Measurements from ENCODE around the gene EML6.
"Not testable (repeated sequence)": the region's sequence is repeated elsewhere in the genome, so short reads cannot be mapped to it uniquely, and the experiment has no call there.

The EML6 gene

DNA sequence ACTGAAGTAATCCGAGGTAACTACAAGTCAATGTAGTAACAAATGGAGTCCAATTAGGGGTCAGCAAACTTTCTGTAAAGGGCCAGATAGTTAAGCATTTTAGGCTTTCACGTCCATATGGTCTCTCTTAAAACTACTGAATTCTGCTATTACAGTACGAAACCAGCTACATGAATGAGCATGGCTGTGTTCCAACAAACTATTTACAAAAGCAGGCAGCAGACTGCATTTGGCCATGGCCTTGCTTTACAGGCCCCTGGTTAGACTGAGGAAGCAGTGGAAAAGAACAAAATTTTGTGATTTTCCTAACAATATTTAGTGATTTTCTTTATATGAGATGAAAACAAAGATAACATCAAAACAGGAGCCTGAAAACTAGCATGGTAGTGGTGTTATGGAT lies 262.8 kb downstream of the EML6 start:
- peaks cover 8% of the 10 kb centered on the region for H3K4me1 Mint-ChIP-seq (ENCODE audit: low read depth)
- no peaks in the 10 kb centered on the region for H3K9me3 Mint-ChIP-seq
- no peak overlapping the region for H3K27ac Mint-ChIP-seq
- no peak overlapping the region for H3K4me3 Mint-ChIP-seq
- peaks cover 18% of the 10 kb centered on the region for H3K36me3 Mint-ChIP-seq (ENCODE audit: low read depth)
- no peaks in the 10 kb centered on the region for H3K27me3 Mint-ChIP-seq (ENCODE audit: low read depth)

- H3K36me3 Mint-ChIP-seq (ENCODE audit: low read depth) = peaks cover 10% of the 10 kb centered on the region
- peaks cover 5% of the 10 kb centered on the region for H3K4me1 Mint-ChIP-seq (ENCODE audit: low read depth)
- no peak overlapping the region for H3K27ac Mint-ChIP-seq
- no peaks in the 10 kb centered on the region for H3K27me3 Mint-ChIP-seq (ENCODE audit: low read depth)
- H3K9me3 Mint-ChIP-seq = no peaks in the 10 kb centered on the region
- H3K4me3 Mint-ChIP-seq = no peak overlapping the region
Observed at GRCh38 chr2:54988612-54989011, 265.1 kb downstream of the EML6 start.

DNA sequence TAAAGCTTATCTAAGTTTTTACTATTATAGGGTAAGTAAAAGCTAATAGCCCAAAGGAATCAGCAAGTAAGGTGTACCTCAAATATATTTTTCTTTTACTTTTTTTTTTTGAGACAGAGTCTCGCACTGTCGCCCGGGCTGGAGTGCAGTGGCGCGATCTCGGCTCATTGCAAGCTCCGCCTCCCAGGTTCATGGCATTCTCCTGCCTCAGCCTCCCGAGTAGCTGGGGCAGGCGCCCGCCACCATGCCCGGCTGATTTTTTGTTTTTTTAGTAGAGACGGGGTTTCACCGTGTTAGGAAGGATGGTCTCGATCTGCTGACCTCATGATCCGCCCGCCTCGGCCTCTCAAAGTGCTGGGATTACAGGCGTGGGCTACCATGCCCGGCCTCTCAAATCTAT lies 267.2 kb downstream of the EML6 start:
- not testable (repeated sequence) for H3K9me3 Mint-ChIP-seq; H3K4me3 Mint-ChIP-seq; H3K27me3 Mint-ChIP-seq (ENCODE audit: low read depth); H3K27ac Mint-ChIP-seq; H3K4me1 Mint-ChIP-seq (ENCODE audit: low read depth)
- H3K36me3 Mint-ChIP-seq (ENCODE audit: low read depth) = peaks cover 11% of the 10 kb centered on the region

GRCh38 chr2:54995553-54995952 lies 272.1 kb downstream of the EML6 start:
- Mint-ChIP-seq H3K27me3 (ENCODE audit: low read depth) (no peaks in the 10 kb centered on the region), H3K4me3 (no peak overlapping the region), H3K4me1 (ENCODE audit: low read depth) (peaks cover 21% of the 10 kb centered on the region), H3K9me3 (no peaks in the 10 kb centered on the region), H3K27ac (no peak overlapping the region), H3K36me3 (ENCODE audit: low read depth) (peaks cover 3% of the 10 kb centered on the region)

DNA sequence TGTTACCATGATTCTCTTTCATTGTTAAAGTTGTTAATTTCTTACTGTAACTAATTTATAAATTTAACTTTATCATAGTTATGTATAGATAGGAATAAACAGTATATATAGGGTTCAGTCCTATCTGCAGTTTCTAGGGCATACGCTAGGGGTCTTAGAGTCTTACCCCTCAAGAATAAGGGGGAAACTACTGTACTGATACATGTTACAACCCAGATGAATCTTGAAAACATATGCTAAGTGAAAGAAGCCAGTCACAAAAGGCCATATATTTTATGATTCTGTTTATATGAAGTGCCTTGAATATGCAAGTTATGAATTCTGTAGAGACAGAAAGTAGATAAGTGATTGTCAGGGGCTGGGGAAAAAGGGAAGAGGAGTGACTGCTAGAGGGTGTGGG lies 274.4 kb downstream of the EML6 start:
- H3K36me3 Mint-ChIP-seq (ENCODE audit: low read depth) = peaks cover 3% of the 10 kb centered on the region
- peaks cover 25% of the 10 kb centered on the region for H3K4me1 Mint-ChIP-seq (ENCODE audit: low read depth)
- H3K9me3 Mint-ChIP-seq = no peaks in the 10 kb centered on the region
- H3K4me3 Mint-ChIP-seq = no peak overlapping the region
- no peak overlapping the region for H3K27ac Mint-ChIP-seq
- H3K27me3 Mint-ChIP-seq (ENCODE audit: low read depth) = no peaks in the 10 kb centered on the region

GRCh38 chr2:54999182-54999581 lies 275.7 kb downstream of the EML6 start:
- Mint-ChIP-seq H3K27me3 (ENCODE audit: low read depth) (no peaks in the 10 kb centered on the region), H3K27ac (no peak overlapping the region), H3K4me3 (no peak overlapping the region), H3K9me3 (no peaks in the 10 kb centered on the region), H3K4me1 (ENCODE audit: low read depth) (peaks cover 25% of the 10 kb centered on the region), H3K36me3 (ENCODE audit: low read depth) (peaks cover 3% of the 10 kb centered on the region)

GRCh38 chr2:55000341-55000740 lies 276.9 kb downstream of the EML6 start:
- H3K27me3 Mint-ChIP-seq (ENCODE audit: low read depth) = no peaks in the 10 kb centered on the region
- no peak overlapping the region for H3K4me3 Mint-ChIP-seq
- peaks cover 29% of the 10 kb centered on the region for H3K4me1 Mint-ChIP-seq (ENCODE audit: low read depth)
- H3K36me3 Mint-ChIP-seq (ENCODE audit: low read depth) = no peaks in the 10 kb centered on the region
- H3K9me3 Mint-ChIP-seq = no peaks in the 10 kb centered on the region
- no peak overlapping the region for H3K27ac Mint-ChIP-seq

GRCh38 chr2:55001716-55002115 lies 278.3 kb downstream of the EML6 start:
- Mint-ChIP-seq H3K27ac (no peak overlapping the region), H3K9me3 (no peaks in the 10 kb centered on the region), H3K36me3 (ENCODE audit: low read depth) (peaks cover 2% of the 10 kb centered on the region), H3K4me3 (no peak overlapping the region), H3K4me1 (ENCODE audit: low read depth) (peaks cover 34% of the 10 kb centered on the region), H3K27me3 (ENCODE audit: low read depth) (no peaks in the 10 kb centered on the region)

- no peak overlapping the region for H3K27ac Mint-ChIP-seq
- H3K4me1 Mint-ChIP-seq (ENCODE audit: low read depth) = peaks cover 35% of the 10 kb centered on the region
- H3K9me3 Mint-ChIP-seq = no peaks in the 10 kb centered on the region
- H3K36me3 Mint-ChIP-seq (ENCODE audit: low read depth) = peaks cover 2% of the 10 kb centered on the region
- H3K27me3 Mint-ChIP-seq (ENCODE audit: low read depth) = no peaks in the 10 kb centered on the region
- H3K4me3 Mint-ChIP-seq = no peak overlapping the region
Observed at GRCh38 chr2:55003706-55004639, 280.5 kb downstream of the EML6 start.

DNA sequence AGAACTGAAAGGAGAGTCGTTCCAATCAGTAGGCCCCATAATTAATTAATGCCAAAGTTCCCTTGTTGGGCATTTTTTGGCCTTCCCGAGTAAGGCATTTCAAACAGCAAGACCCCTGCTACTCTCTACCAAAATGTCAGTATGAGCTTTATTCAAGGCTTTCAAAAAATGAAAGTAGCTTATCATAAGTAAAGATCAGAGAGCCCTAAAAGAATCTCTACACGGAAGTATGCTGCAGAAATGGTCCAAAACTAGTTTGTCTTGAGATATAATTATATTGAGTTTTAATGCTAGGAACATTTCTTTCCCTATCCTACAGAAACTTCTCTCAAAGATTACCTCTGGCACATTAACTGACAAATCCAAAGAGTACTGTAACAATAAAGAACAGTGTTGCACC lies 282.8 kb downstream of the EML6 start:
- Mint-ChIP-seq H3K9me3 (no peaks in the 10 kb centered on the region), H3K4me3 (no peak overlapping the region), H3K27ac (no peak overlapping the region), H3K36me3 (ENCODE audit: low read depth) (peaks cover 2% of the 10 kb centered on the region), H3K4me1 (ENCODE audit: low read depth) (peaks cover 37% of the 10 kb centered on the region), H3K27me3 (ENCODE audit: low read depth) (no peaks in the 10 kb centered on the region)

DNA sequence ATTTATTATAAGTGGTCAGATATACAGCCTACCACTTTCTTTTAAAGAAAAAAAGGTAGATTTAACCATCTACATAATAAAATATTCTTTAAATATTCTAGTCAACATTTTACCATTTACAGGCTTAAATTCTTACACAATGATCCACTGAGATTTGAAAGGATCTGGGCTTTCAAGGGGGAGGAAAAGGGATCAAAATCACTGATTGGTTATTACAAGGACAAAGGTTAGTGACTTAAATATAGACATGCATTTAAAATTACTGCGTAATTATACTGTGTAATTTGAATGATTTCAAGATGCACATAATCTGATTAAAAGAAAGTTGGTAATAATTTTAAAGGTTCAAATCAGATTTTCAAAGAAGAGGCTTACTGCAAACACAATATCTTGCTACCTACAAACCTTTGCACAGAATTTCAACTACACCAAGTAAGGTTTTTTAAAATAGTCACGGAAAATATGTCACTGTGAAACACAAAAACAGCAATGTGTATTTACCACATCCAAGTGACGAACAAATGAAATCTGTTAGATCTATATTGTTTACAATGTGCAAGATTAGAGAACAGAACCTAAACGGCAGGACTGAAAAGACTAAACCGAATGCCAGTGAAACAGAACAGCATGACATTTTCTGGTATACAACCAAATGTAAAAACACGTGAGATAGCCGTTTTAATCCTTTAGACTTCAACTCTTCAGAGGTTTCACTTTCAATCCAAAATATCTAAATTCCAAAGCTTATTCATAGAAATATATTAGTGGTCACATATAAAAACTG lies 286.0 kb downstream of the EML6 start:
- Mint-ChIP-seq H3K9me3 (no peaks in the 10 kb centered on the region), H3K4me1 (ENCODE audit: low read depth) (peaks cover 39% of the 10 kb centered on the region), H3K36me3 (ENCODE audit: low read depth) (peaks cover 2% of the 10 kb centered on the region), H3K4me3 (peak overlapping the region; percentile 87), H3K27ac (peak overlapping the region; percentile 85), H3K27me3 (ENCODE audit: low read depth) (no peaks in the 10 kb centered on the region)

DNA sequence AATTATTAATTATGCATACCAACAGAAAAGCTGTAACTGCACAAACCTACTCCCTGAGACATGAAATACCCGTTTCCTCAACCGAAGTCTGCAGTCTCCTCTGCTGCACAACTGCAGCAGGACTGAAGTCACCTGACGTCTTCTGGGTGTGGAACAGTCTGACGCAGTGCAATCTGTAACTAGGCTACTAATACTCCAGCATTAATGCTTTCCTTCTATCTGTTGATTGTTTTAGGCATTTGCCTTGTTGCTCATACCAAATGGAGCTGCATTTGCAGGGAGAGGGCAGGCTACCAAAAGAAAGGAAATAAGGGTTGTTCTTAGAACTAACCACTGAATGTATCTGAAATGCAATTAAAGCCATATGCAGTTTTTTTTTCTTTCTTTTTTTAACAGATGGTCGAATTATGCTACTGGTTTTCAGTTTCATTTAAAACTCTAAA lies 286.7 kb downstream of the EML6 start:
- no peaks in the 10 kb centered on the region for H3K27me3 Mint-ChIP-seq (ENCODE audit: low read depth)
- peak overlapping the region; percentile 85 for H3K27ac Mint-ChIP-seq
- peaks cover 5% of the 10 kb centered on the region for H3K36me3 Mint-ChIP-seq (ENCODE audit: low read depth)
- H3K9me3 Mint-ChIP-seq = no peaks in the 10 kb centered on the region
- peaks cover 36% of the 10 kb centered on the region for H3K4me1 Mint-ChIP-seq (ENCODE audit: low read depth)
- peak overlapping the region; percentile 87 for H3K4me3 Mint-ChIP-seq

- H3K4me1 Mint-ChIP-seq (ENCODE audit: low read depth) = peaks cover 35% of the 10 kb centered on the region
- no peak overlapping the region for H3K4me3 Mint-ChIP-seq
- peaks cover 5% of the 10 kb centered on the region for H3K36me3 Mint-ChIP-seq (ENCODE audit: low read depth)
- H3K27ac Mint-ChIP-seq = no peak overlapping the region
- H3K27me3 Mint-ChIP-seq (ENCODE audit: low read depth) = no peaks in the 10 kb centered on the region
- no peaks in the 10 kb centered on the region for H3K9me3 Mint-ChIP-seq
Observed at GRCh38 chr2:55010915-55011314, 287.5 kb downstream of the EML6 start.

DNA sequence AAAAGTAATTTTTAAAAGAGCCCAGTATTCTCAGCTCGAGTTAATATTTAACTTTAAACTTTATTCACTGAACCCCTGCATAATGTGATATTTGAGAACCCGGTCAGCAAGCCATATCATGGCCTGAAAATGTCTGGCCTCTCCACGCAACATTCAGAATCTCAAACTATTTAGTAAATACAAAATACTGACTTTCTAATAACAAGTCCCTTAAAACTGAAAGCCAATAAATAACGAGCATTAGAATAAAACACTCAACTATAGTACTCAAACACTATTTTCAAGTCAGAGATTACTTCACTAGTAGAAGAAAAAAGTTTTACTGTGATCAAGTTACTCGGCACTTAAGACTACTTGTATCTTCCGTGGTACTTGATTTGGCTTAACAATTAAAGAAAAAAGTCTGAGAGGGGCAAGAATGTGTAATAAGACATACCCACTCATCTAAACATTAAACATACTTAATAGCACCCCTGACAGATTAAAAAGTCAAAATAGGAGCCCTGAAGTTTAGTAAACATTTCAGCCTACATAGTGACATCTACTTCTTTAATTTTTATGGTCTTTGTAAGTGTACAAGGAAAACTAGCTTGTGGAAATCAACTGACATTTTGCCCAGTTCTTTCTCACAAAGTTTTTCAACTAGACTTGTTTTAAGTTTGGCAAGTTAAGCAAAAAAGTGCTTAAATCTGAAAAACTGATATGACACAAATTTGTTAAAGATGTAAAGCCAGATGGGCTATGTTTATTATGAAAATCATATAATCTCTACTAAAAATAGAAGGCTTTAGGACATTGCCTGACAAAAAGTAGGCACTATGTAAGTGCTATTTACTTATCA lies 288.6 kb downstream of the EML6 start:
- H3K27ac Mint-ChIP-seq = no peak overlapping the region
- H3K36me3 Mint-ChIP-seq (ENCODE audit: low read depth) = peaks cover 2% of the 10 kb centered on the region
- no peak overlapping the region for H3K4me3 Mint-ChIP-seq
- peaks cover 25% of the 10 kb centered on the region for H3K4me1 Mint-ChIP-seq (ENCODE audit: low read depth)
- H3K9me3 Mint-ChIP-seq = no peaks in the 10 kb centered on the region
- H3K27me3 Mint-ChIP-seq (ENCODE audit: low read depth) = no peaks in the 10 kb centered on the region

Measured in T-helper 1 cell treated with Interleukin-12 subunit alpha and Interleukin-12 subunit beta and Interleukin-4 antibody, amounts not matched to agents 30 μg/mL and 1 μg/mL, for 36 hours (primary cell).